Neural progenitor cell (in vitro differentiated cells): Measurements from ENCODE around the gene NEK6.

ENCODE experiments used
- CTCF ChIP-seq: fragments of 200-600 bp; sonication (generic); IDR thresholded peaks from 2 replicates; pipeline ENCODE4 v1.5.1; 2017; ENCODE audit warnings: antibody characterized with exemption, mild to moderate bottlenecking
- EZH2phosphoT487 ChIP-seq: fragments of 200-600 bp; sonication (generic); IDR thresholded peaks from 2 replicates; pipeline ENCODE4 v1.6.1; 2017; ENCODE audit warnings: antibody characterized with exemption

- TF ChIP-seq CTCF (no peak), EZH2phosphoT487 (no peak)
Observed at GRCh38 chr9:124256517-124257069, 1.2 kb upstream of the NEK6 start.
